Measurements from ENCODE around the gene BNC2.
"Not testable (repeated sequence)": the region's sequence is repeated elsewhere in the genome, so short reads cannot be mapped to it uniquely, and the experiment has no call there.

The BNC2 gene

DNA sequence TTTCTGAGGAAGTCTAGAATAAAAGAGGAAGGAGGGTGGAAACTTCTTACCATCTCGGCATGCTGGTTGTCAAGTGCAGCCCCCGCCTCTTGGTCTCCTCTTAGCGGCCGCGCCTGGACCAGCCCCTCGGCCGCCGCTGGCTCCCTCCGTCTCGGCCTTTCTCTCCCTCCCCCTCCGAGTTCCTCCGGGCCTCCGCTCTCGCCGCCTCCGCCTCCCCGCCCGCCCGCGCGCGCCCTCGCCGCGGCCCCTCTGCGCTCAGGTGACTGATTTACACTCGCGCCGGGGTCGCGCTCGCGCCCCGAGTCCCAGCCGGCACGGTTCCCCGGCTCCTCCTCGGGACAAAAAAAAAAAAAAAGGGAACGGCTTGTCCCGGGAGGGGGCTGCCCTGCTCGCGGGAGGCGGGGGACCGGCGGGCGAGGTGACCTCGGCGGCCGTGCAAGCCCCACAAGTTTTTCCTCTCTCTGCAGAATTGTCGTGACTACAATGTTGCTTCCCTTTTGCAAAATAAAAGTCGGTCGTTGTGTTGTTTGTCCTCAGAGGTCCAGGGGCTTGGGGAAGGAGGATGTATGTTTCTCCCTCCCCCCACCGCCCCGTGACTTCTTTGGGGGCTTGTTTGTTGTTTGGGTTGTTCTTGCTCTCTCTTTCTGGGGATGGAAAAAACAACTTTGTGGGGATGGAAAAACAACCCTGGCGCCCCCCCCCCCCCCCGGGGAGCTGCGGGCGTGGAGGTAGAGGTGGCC is at the start of gene BNC2:
Gene BNC2 (minus strand): TSS at position 75 of the 740 bp plus-strand sequence. CDS start 22 bp downstream, at position 53.
- POLR2A ChIA-PET = no interaction called here
- TF ChIP-seq CTCF (IDR thresholded peaks at IDR 0.05; ENCODE audit: control extremely low read depth, extremely low read depth, low read depth, missing control alignments) = no peak
- CTCF ChIA-PET = no interaction called here
- DNase-seq (ENCODE audit: extremely low spot score) = peak; percentile 21

GRCh38 chr9:16918920-16919319 is 48.5 kb upstream of the BNC2 start:
- POLR2A ChIA-PET = no interaction called here
- DNase-seq (ENCODE audit: extremely low spot score) = no peak
- no peak for TF ChIP-seq CTCF (IDR thresholded peaks at IDR 0.05; ENCODE audit: control extremely low read depth, extremely low read depth, low read depth, missing control alignments)
- CTCF ChIA-PET = no interaction called here

- ChIA-PET CTCF (no interaction called here), POLR2A (no interaction called here)
- TF ChIP-seq CTCF (IDR thresholded peaks at IDR 0.05; ENCODE audit: control extremely low read depth, extremely low read depth, low read depth, missing control alignments) = no peak
- no peak for DNase-seq (ENCODE audit: extremely low spot score)
Observed at GRCh38 chr9:16915126-16915831, 44.8 kb upstream of the BNC2 start.

DNA sequence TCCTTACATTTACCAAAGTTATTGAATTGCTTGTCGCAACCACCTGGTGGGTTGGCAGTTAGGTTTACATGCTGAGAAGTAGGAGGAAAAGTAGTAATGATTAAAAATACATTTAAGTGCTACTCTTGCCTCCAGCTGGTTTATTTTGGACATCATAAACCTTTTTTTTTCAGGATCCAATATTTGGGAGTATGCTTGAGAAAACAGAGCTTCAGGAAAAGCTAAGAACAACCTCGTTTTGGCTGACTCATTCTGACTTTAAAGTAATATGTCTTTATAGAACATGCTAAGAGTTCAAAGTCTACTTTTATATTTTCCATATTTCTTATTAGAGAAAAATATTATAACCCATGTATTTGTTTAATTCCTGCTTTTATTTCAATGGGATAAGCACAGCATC is 41.7 kb upstream of the BNC2 start:
- no peak for DNase-seq (ENCODE audit: extremely low spot score)
- TF ChIP-seq CTCF (IDR thresholded peaks at IDR 0.05; ENCODE audit: control extremely low read depth, extremely low read depth, low read depth, missing control alignments) = no peak
- ChIA-PET POLR2A (no interaction called here), CTCF (no interaction called here)

GRCh38 chr9:16908206-16908605 is 37.7 kb upstream of the BNC2 start:
- DNase-seq (ENCODE audit: extremely low spot score) = not testable (repeated sequence)

DNA sequence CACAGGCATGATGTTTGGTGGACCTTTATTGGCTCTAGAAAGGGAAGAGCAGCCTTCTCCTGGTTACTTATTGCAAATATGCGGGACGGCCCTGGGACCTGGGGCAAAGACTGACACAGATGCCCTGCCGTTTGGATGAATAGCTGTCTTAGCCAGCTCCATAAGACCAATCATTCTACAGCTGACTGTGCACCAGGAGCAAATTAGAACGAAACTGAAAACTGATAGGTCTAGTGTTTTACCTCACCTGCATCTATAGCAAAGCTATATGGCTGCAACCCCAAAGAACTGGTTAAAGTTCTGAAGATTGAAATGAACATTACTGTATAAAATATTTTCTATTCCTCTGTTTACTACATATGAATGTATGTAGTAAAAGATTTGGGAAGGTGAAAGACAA is 34.2 kb upstream of the BNC2 start:
- TF ChIP-seq CTCF (IDR thresholded peaks at IDR 0.05; ENCODE audit: control extremely low read depth, extremely low read depth, low read depth, missing control alignments) = no peak
- ChIA-PET POLR2A (no interaction called here), CTCF (no interaction called here)
- no peak for DNase-seq (ENCODE audit: extremely low spot score)

More at GRCh38 chr9:16908206-16908605, 37.7 kb upstream of the BNC2 start:
- CTCF ChIA-PET, POLR2A ChIA-PET: not testable (repeated sequence)

GRCh38 chr9:16901590-16901989 is 31.1 kb upstream of the BNC2 start:
- CTCF ChIA-PET = no interaction called here
- no peak for DNase-seq (ENCODE audit: extremely low spot score)
- TF ChIP-seq CTCF (IDR thresholded peaks at IDR 0.05; ENCODE audit: control extremely low read depth, extremely low read depth, low read depth, missing control alignments) = no peak
- POLR2A ChIA-PET = no interaction called here

All from GM10248 (cell line).